Measurements from ENCODE around the gene PLEKHH1.
"Not testable (repeated sequence)": the region's sequence is repeated elsewhere in the genome, so short reads cannot be mapped to it uniquely, and the experiment has no call there.

The PLEKHH1 gene

DNA sequence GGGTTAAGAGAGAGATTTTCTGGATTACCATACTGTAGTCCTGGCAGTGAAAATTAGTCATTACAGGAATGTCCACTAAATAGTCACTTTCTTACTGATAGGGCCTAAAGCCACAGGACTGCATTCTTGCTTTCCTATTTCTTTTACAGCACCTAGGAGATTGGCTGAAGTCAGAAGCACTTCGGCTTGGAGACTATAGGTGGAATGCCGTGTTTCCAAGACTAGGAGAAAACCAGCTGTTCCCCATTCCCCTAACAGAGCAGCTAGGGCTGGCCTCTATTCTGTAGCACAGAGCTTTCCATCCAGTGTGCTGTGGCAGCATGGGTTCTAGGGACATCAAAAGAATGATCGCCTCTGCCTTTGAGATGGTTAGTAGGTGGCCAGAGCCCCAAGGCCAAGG lies 51.9 kb downstream of the PLEKHH1 start:
- DNase-seq: no peak

DNA sequence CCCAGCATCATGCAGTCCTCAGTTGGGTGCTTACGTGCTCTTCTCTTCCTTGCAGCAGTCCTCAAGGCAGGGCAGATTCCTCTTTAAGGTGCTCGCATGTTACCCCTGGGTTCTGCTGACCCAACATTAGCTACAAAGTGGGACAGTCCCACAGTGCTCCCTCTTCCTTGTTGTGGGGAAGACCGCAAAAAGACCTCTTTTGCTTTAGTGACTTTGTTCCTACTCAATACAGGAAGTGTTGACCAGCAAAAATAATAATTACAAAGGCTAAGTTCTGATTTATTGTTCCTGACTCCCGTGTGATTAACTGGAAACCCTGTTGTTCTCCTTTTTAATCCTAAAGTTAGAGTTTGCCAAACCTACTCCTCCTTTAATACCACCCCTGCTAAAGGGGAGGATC lies 53.3 kb downstream of the PLEKHH1 start:
- DNase-seq: no peak

DNA sequence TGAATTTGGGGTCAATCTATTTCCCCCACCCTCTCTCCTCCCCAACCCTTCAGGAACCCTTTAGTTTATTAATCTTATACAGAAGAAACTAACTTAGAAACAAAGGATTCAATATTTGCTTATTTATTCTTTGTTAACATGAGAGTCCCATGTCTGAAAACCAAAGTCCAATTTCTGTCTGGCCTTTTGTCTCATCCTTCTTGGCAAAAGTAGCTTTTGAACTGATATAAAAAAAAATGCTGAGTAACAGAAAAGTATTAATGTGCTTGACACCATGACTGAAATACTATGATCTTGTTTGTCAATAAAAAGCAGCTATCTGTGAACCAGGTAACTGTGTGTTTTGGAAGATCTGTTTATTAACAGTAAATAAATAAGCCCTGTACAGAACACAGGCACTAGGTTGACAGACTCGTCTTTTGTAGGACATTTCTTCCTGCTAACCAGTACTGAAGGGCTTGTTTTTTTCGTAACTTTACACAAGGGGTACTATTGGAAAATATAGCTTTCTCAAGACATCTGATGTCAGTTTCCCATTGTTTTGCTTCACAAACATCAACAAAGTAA lies 56.2 kb downstream of the PLEKHH1 start:
- DNase-seq: no peak

GRCh38 chr14:67593650-67594049 lies 60.6 kb downstream of the PLEKHH1 start:
- DNase-seq: not testable (repeated sequence)

- no peak for DNase-seq
These were observed 62.3 kb downstream of the PLEKHH1 start for GRCh38 chr14:67595392-67595791.

GRCh38 chr14:67599698-67600561 lies 66.8 kb downstream of the PLEKHH1 start, which contains the start of gene PIGH:
TSS of gene PIGH (minus strand) at chr14:67600268. CDS start at chr14:67600203, 65 bp downstream.
- DNase-seq: peak; percentile 89

DNA sequence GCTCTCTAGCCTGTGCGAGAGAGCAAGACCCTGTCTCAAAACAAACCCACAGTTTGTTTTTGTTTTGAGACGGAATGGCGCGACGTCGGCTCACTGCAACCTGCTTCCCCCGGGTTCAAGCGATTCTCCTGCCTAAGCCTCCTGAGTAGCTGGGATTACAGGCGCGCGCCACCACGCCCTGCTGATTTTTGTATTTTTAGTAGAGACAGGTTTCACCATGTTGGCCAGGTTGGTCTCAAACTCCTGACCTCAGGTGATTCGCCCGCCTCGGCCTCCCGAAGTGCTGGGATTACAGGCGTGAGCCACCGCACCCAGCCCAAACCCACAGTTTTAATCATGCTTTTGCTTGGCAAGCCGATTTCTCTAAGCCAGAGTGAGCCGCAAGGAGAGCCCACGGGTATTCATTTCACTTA lies 67.5 kb downstream of the PLEKHH1 start:
- not testable (repeated sequence) for DNase-seq

GRCh38 chr14:67602076-67602475 lies 69.0 kb downstream of the PLEKHH1 start:
- DNase-seq: no peak

DNA sequence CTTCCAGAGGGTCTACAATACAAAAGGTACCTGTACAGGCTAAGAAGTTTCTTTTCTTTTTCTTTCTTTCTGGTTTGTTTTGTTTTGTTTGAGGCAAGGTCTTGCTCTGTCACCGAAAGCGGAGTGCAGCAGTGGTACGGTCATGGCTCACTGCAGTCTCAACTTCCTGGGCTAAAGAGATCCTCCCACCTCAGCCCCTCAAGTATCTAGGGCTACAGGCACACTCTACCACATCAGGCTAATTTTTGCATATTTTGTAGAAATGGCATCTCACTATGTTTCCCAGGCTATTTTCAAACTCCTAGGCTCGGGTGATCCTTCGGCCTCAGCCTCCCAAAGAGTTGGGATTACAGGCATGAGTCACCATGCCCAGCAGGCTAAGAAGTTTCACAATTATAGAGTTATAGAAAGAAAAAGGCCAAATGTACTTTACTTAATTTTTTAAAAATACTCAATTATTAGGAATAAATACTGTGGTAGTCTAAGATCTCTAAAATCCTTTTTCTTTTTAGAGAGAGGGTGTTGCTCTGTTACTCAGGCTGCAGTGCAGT lies 70.0 kb downstream of the PLEKHH1 start:
- no peak for DNase-seq

- no peak for DNase-seq
These were observed 74.6 kb downstream of the PLEKHH1 start for GRCh38 chr14:67607646-67608045.

- DNase-seq: no peak
These were observed 76.7 kb downstream of the PLEKHH1 start for GRCh38 chr14:67609642-67610310.

DNA sequence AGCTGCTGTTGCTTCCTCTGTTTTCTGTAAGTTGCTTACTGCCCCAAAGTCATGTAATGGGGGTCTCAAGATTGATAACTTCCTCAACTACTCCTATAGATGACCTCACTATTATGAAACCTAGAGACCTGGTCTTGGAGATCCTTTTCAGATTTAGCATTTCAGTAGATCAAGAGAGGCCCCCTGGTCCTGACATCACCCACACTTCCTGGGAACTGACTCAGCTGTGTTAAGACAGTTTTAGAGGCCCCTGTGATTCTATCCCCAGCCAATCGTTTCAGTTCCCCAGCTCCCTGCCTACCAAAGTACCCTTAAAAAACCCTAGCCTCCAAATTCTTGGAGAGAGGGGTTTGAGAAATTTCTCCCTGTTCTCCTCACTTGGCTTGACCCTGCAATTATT lies 77.4 kb downstream of the PLEKHH1 start:
- no peak for DNase-seq

GRCh38 chr14:67618617-67619063 lies 85.5 kb downstream of the PLEKHH1 start:
- peak; percentile 75 for DNase-seq

- peak; percentile 97 for DNase-seq
These were observed 86.5 kb downstream of the PLEKHH1 start, which contains the start of gene ARG2 for GRCh38 chr14:67619446-67620216. TSS of gene ARG2 (plus strand) at chr14:67619920. CDS start at chr14:67619978, 58 bp downstream.

DNA sequence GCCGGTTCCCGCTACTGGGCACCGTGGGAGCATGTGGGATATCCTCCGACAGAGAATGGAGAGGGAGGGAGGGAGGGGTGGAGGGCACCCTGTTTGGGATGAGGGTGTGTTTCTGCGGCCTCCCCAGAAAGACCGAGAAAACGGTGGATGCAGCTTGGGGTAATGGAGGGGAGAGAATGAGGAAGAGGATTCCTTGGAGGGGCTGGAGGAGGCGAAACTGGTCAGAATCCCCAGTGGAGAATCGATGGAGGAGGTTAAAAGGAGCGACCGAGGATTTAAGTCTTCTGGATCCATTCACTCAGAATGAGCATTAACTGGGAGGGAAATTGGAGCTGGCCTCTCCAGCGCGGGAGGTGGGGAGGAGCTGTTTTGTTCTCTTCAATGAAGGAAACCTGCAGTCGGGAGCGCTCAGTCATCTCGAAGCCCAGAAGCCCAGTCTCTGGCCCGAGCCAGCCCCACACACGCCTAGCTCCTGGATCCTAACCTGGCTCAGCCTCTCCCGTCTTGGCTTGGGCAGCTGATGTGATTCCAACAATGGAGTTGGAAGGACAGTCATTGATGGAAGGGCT lies 87.2 kb downstream of the PLEKHH1 start:
- DNase-seq: peak; percentile 25

- peak; percentile 83 for DNase-seq
These were observed 89.6 kb downstream of the PLEKHH1 start for GRCh38 chr14:67622675-67623074.

- DNase-seq: peak; percentile 9
These were observed 90.0 kb downstream of the PLEKHH1 start for GRCh38 chr14:67623114-67623513.

- DNase-seq: not testable (repeated sequence)
These were observed 93.0 kb downstream of the PLEKHH1 start for GRCh38 chr14:67626131-67626530.

DNA sequence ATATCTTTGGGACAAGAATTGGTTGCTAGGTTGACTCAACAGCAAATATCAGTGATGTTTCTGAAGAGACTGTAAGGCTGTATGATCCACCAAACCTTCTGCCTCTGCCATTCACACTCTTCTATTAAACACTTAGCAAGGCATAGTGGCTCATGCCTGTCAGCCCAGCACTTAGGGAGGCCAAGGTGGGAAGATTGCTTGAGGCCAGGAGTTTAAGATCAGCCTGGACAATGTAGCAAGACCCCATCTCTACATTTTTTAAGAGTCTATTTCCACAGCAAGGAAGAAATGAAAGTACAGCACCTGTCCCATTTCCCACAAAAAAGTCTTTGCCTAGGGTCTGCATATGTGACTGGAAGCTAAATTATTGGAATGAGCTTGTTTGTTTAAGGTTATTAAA lies 94.4 kb downstream of the PLEKHH1 start:
- no peak for DNase-seq

GRCh38 chr14:67630186-67630585 lies 97.1 kb downstream of the PLEKHH1 start:
- no peak for DNase-seq

- DNase-seq: no peak
These were observed 97.8 kb downstream of the PLEKHH1 start for GRCh38 chr14:67630938-67631337.

All from EL (cell line).